Osteocyte (in vitro differentiated cells): ENCODE results near the gene ADAMTSL2. TPM values are rescaled to one million over a fixed set of nuclear protein-coding genes. Genes with fewer than 3 reads are reported as not detected.

Experiments used
- DNase-seq: peaks from one replicate; pipeline ENCODE4 v3.0.0; 2021; ENCODE audit warnings: mixed read lengths; ENCODE audit not compliant: unreplicated experiment; ENCODE audit errors: extremely low spot score
- H3K27ac Mint-ChIP-seq: one replicate; pipeline ENCODE4 v1.8.0; 2021; ENCODE audit warnings: mild to moderate bottlenecking, mixed read lengths; ENCODE audit not compliant: unreplicated experiment
- H3K27me3 Mint-ChIP-seq: one replicate; pipeline ENCODE4 v1.8.0; 2021; ENCODE audit warnings: mixed read lengths; ENCODE audit not compliant: unreplicated experiment
- H3K36me3 Mint-ChIP-seq: one replicate; pipeline ENCODE4 v1.8.0; 2021; ENCODE audit warnings: mixed read lengths; ENCODE audit not compliant: unreplicated experiment
- H3K4me1 Mint-ChIP-seq: one replicate; pipeline ENCODE4 v1.8.0; 2021; ENCODE audit warnings: mixed read lengths; ENCODE audit not compliant: unreplicated experiment
- H3K4me3 Mint-ChIP-seq: one replicate; pipeline ENCODE4 v1.8.0; 2021; ENCODE audit warnings: mild to moderate bottlenecking, moderate library complexity, mixed read lengths; ENCODE audit not compliant: unreplicated experiment
- H3K9me3 Mint-ChIP-seq: one replicate; pipeline ENCODE4 v1.8.0; 2021; ENCODE audit warnings: mixed read lengths; ENCODE audit not compliant: unreplicated experiment
- total RNA-seq: library from RNA; stranded (reverse); gene quantifications from 2 replicates; pipeline ENCODE4 v1.2.1, GENCODE V29; 2021
- TF ChIP-seq, protein P1 (sequence below): fragments of 200-600 bp; sonication (generic); IDR thresholded peaks from 2 replicates; pipeline ENCODE4 v1.5.0; 2021; ENCODE audit warnings: antibody characterized with exemption, mild to moderate bottlenecking, moderate library complexity

ADAMTSL2 gene
- total RNA-seq, 1 donor from 2014 or later = 0.11 TPM

DNA sequence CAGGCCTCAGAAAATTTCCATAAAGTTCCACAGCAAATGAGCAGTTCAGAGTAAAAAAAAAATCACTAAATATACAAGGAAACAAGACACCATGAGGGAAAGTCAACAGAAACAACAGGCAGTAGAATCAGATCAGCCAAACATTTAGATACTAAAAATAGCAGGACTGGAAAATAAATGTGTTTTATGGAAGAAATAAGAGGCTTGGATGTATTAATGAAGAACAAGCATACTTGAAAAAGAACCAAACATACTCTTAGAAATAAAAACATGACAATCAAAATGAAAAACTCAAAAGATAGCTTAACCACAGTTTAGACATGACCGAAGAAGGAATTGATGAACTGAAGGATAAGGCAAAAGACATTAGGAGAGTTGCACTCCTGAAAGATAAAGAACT is 32.4 kb upstream of the ADAMTSL2 start:
- Mint-ChIP-seq H3K9me3 (peaks cover 17% of the 10 kb centered on the region), H3K27me3 (peaks cover 39% of the 10 kb centered on the region), H3K4me1 (peaks cover 20% of the 10 kb centered on the region), H3K36me3 (peaks cover 4% of the 10 kb centered on the region), H3K27ac (no peak overlapping the region), H3K4me3 (no peak overlapping the region)
- no peak for DNase-seq
- TF ChIP-seq, protein P1, sequence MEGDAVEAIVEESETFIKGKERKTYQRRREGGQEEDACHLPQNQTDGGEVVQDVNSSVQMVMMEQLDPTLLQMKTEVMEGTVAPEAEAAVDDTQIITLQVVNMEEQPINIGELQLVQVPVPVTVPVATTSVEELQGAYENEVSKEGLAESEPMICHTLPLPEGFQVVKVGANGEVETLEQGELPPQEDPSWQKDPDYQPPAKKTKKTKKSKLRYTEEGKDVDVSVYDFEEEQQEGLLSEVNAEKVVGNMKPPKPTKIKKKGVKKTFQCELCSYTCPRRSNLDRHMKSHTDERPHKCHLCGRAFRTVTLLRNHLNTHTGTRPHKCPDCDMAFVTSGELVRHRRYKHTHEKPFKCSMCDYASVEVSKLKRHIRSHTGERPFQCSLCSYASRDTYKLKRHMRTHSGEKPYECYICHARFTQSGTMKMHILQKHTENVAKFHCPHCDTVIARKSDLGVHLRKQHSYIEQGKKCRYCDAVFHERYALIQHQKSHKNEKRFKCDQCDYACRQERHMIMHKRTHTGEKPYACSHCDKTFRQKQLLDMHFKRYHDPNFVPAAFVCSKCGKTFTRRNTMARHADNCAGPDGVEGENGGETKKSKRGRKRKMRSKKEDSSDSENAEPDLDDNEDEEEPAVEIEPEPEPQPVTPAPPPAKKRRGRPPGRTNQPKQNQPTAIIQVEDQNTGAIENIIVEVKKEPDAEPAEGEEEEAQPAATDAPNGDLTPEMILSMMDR = no peak

DNA sequence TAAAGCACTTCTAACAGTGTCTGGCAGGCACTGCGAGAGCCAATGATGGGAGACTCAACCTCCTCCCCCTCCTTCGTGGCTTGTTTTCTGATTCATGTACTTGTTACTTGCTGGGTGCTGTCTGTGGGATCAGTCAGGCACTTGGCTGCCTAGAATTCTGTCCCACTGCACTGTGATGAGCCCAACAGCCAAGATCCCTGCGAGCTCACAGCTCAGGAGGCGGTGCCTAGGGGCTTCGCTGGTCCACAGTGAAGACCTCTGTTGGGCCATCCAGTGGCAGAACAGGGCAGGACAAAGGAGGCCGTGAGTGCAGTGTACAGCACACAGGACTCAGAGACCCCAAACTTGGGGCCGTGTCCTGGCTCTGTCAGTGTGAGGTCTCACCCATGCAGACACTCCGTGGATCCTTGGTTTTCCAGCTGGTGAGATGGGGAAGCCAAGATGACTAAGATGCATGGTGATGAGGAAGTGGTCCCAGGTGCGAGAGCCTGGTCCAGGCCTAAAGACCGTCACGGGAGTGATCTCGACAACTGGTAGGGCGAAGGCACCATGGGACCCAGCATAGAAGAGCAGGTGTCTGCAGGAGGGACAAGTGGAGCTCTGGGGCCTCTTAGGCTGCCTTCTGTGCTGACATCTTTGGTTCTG is 29.2 kb upstream of the ADAMTSL2 start:
- Mint-ChIP-seq H3K27me3 (peaks cover 21% of the 10 kb centered on the region), H3K36me3 (peaks cover 4% of the 10 kb centered on the region), H3K9me3 (peaks cover 17% of the 10 kb centered on the region), H3K4me3 (no peak overlapping the region), H3K4me1 (peaks cover 45% of the 10 kb centered on the region), H3K27ac (peak overlapping the region; percentile 65)
- DNase-seq = no peak
- TF ChIP-seq, protein P1 = no peak

DNA sequence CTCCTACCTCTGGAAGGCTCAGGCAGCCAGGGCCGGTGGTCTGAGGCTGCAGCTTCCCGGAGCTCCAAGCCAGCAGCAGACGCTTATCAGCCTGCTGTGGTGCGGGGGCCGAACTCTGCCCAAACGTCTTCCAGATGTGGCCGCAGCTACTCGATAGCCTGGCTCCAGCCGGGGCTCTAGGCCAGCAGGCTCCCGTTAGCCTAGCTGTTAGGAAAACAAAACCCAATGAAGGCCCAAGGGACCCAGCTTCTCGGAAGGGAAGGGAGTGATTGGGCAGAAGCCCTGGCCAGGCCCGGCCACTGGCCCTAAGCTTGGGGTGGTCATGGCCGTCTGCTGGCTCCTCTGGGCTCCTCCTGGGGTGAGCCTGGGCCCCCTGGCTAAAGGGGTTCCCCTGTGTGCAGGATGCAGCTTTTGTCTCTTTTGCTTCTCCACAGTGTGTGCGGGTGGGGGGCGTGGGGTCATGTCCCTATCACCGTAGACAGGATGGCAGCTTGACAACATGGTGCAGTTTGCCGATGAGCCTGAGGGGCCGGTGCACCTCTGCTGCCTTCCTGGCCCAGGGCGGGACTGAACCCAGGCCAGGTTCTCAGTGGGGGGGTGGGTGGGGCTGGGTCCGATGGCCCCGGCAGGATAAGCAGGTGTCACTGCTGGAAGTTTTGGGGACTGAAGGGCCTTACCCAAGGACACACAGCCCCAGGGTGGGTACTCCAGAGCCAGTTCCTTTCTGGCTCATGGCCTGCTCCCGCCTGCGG is 28.4 kb upstream of the ADAMTSL2 start:
- TF ChIP-seq, protein P1 = no peak
- no peak for DNase-seq
- H3K27ac Mint-ChIP-seq = peak overlapping the region; percentile 65
- H3K9me3 Mint-ChIP-seq = peaks cover 17% of the 10 kb centered on the region
- peaks cover 51% of the 10 kb centered on the region for H3K4me1 Mint-ChIP-seq
- peaks cover 20% of the 10 kb centered on the region for H3K27me3 Mint-ChIP-seq
- H3K4me3 Mint-ChIP-seq = no peak overlapping the region
- H3K36me3 Mint-ChIP-seq = peaks cover 4% of the 10 kb centered on the region

DNA sequence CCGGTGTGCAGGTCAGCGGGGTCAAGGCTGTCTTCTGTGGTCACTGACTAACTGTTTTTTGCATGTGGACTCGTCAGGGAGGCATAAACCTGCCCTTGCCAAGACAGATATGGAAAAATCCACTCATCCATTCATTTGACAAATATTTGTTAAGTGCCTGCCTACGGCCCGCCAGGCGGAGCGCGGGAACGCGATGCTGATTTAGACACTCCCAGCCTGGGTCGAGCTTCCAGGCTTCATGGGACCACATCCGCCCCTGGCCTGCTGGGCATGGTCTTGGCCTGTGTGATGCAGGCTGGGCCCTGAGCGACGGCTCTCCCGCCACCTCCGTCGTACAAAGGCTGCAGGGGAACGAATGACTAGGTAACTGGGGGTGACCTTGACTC is 27.9 kb upstream of the ADAMTSL2 start:
- peaks cover 15% of the 10 kb centered on the region for H3K27me3 Mint-ChIP-seq
- H3K4me1 Mint-ChIP-seq = peaks cover 51% of the 10 kb centered on the region
- peaks cover 11% of the 10 kb centered on the region for H3K9me3 Mint-ChIP-seq
- H3K36me3 Mint-ChIP-seq = peaks cover 4% of the 10 kb centered on the region
- peak overlapping the region; percentile 31 for H3K27ac Mint-ChIP-seq
- no peak for DNase-seq
- TF ChIP-seq, protein P1 = peak; percentile 9
- no peak overlapping the region for H3K4me3 Mint-ChIP-seq

DNA sequence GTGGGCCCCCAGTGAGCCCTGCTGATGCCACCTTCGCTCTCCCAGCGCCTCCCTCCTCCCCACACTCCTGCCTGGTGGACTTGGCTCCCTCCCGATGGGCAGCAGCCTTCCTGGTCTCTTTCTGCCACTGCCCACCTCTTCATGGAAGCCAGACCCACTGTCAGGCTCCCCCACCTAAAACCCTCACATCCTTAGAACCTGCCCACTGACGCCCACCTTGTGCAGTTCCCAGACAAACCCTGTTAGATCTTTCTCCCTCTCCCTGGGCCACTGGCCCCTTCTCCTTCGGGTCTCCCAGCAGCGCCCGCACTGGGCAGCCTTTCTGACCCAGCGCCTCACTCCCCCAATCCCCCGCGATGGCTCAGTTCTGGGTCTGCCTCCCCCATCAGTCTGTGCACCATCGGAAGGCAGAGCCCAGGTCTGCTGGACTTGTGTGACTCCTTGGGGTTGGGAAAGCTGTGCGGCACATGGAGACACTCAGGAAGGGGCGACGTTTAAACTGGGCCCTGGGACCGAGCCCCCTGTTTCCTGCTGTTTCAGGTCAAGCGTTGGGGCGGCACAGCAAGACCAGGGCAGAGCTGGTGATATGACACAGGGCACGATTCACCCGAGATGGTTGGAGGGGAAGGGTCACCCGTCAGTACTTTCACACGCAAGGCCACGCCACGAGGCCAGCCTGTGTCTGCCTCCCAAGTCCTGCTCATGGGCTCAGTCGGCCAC is 27.1 kb upstream of the ADAMTSL2 start:
- no peak for DNase-seq

More for the DNA sequence above, 27.1 kb upstream of the ADAMTSL2 start:
- peaks cover 11% of the 10 kb centered on the region for H3K27me3 Mint-ChIP-seq
- H3K27ac Mint-ChIP-seq = peak overlapping the region; percentile 38
- TF ChIP-seq, protein P1 = no peak
- peaks cover 4% of the 10 kb centered on the region for H3K9me3 Mint-ChIP-seq
- no peak overlapping the region for H3K4me3 Mint-ChIP-seq
- H3K36me3 Mint-ChIP-seq = peaks cover 2% of the 10 kb centered on the region
- peaks cover 51% of the 10 kb centered on the region for H3K4me1 Mint-ChIP-seq
